GM12865 (cell line): ENCODE results near the gene SMG6.

Experiments
- DNase-seq: peaks from one replicate; pipeline ENCODE4 v3.0.0; 2010; ENCODE audit warnings: low read depth
- H3K4me3 ChIP-seq: 2 replicates; pipeline ENCODE4 v1.5.1; 2011; ENCODE audit warnings: mild to moderate bottlenecking, low read depth, low read length, control low read depth
- CTCF ChIP-seq: IDR thresholded peaks from 2 replicates; pipeline ENCODE4 v1.5.1; 2011; ENCODE audit warnings: low read length, control low read depth, low read depth, inconsistent platforms; ENCODE audit not compliant: insufficient read depth; ENCODE audit errors: missing control alignments

Gene SMG6

GRCh38 chr17:2233441-2233947, 70.1 kb downstream of the SMG6 start:
- no peak overlapping the region for H3K4me3 ChIP-seq
- no peak for DNase-seq
- no peak for TF ChIP-seq CTCF

- TF ChIP-seq CTCF = no peak
- no peak for DNase-seq
Measured at GRCh38 chr17:2232244-2232638, 71.3 kb downstream of the SMG6 start.

GRCh38 chr17:2230877-2231276, 72.7 kb downstream of the SMG6 start:
- DNase-seq = no peak
- TF ChIP-seq CTCF = no peak
- no peak overlapping the region for H3K4me3 ChIP-seq

More at GRCh38 chr17:2232244-2232638, 71.3 kb downstream of the SMG6 start:
- no peak overlapping the region for H3K4me3 ChIP-seq

- no peak for TF ChIP-seq CTCF
- DNase-seq = no peak
- no peak overlapping the region for H3K4me3 ChIP-seq
Measured at GRCh38 chr17:2227025-2227699, 76.4 kb downstream of the SMG6 start.

- DNase-seq = no peak
- peak overlapping the region; percentile 23; the same call in 1 of the 2 replicates for H3K4me3 ChIP-seq
- TF ChIP-seq CTCF = no peak
Measured at GRCh38 chr17:2223617-2223927, 80.0 kb downstream of the SMG6 start.

GRCh38 chr17:2222901-2223616, 80.5 kb downstream of the SMG6 start:
- peak overlapping the region; percentile 23 for H3K4me3 ChIP-seq
- TF ChIP-seq CTCF = no peak
- DNase-seq = peak; percentile 91
